Osteoblast (primary cell): ENCODE results near the gene FAM110D. TPM values are rescaled to one million over a fixed set of nuclear protein-coding genes. Genes with fewer than 3 reads are reported as not detected.

Experiments
- DNase-seq: peaks from one replicate; pipeline ENCODE4 v3.0.0; 2011; ENCODE audit warnings: low spot score, mixed read lengths; ENCODE audit not compliant: insufficient read length; ENCODE audit errors: missing footprints
- H2AFZ ChIP-seq: 2 replicates; pipeline ENCODE4 v1.6.0; 2011; ENCODE audit warnings: mild to moderate bottlenecking, low read length
- H3K27ac ChIP-seq: 2 replicates; pipeline ENCODE4 v1.5.1; 2011; ENCODE audit warnings: mild to moderate bottlenecking, low read depth, low read length, moderate library complexity
- H3K27me3 ChIP-seq: 2 replicates; pipeline ENCODE4 v1.6.0; 2012; ENCODE audit warnings: mild to moderate bottlenecking, control low read depth, inconsistent platforms, low read length, moderate library complexity; ENCODE audit not compliant: insufficient read depth
- H3K36me3 ChIP-seq: 2 replicates; pipeline ENCODE4 v1.5.1; 2011; ENCODE audit warnings: mild to moderate bottlenecking, low read length, control low read depth, moderate library complexity; ENCODE audit not compliant: insufficient read depth
- H3K4me1 ChIP-seq: 2 replicates; pipeline ENCODE4 v1.5.1; 2011; ENCODE audit warnings: mild to moderate bottlenecking, low read length, control low read depth, moderate library complexity; ENCODE audit not compliant: insufficient read depth
- H3K4me2 ChIP-seq: 2 replicates; pipeline ENCODE4 v1.6.0; 2011; ENCODE audit warnings: mild to moderate bottlenecking, low read length; ENCODE audit not compliant: insufficient read depth
- H3K4me3 ChIP-seq: fragments of 200-600 bp; sonication (generic); 3 replicates; pipeline ENCODE4 v1.5.1; 2012; ENCODE audit warnings: mild to moderate bottlenecking, low read length, inconsistent platforms; ENCODE audit not compliant: insufficient read depth
- H3K79me2 ChIP-seq: 2 replicates; pipeline ENCODE4 v1.6.0; 2012; ENCODE audit warnings: mild to moderate bottlenecking, low read length, control low read depth, inconsistent platforms; ENCODE audit not compliant: insufficient read depth
- H3K9me3 ChIP-seq: 2 replicates; pipeline ENCODE4 v1.5.1; 2011; ENCODE audit warnings: low read depth, low read length, control low read depth
- H4K20me1 ChIP-seq: 2 replicates; pipeline ENCODE4 v1.6.0; 2012; ENCODE audit warnings: mild to moderate bottlenecking, low read length, control low read depth; ENCODE audit not compliant: insufficient read depth
- CTCF ChIP-seq: IDR thresholded peaks from 2 replicates; pipeline ENCODE4 v1.5.1; 2011; ENCODE audit warnings: mild to moderate bottlenecking, low read depth, low read length, moderate library complexity; ENCODE audit errors: extremely low read depth
- total RNA-seq: library from RNA; depleted of rRNA; stranded (reverse); fragments of >200 nt; gene quantifications from 2 replicates; pipeline ENCODE4 v1.2.3, GENCODE V29; 2012

FAM110D gene
- total RNA-seq, 1 donor, result not detected

DNA sequence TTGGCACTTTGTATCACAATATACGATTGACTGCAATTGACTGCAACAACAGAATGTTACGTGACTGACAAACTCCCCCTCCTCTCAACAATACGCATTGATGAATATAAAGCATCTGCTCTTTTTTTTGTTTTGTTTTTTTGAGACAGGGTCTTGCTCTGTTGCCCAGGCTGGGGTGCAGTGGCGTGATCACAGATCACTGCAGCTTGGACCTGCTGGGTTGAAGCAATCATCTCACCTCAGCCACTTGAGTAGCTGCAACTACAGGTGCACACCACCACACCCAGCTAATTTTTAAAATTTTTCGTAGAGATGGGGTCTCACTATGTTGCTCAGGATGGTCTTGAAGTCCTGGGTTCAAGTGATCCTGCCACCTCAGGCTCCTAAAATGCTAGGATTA is 53.8 kb downstream of the FAM110D start:
- Histone ChIP-seq H3K36me3 (no peaks in the 10 kb centered on the region), H3K27me3 (peaks cover 9% of the 10 kb centered on the region), H2AFZ (no peak overlapping the region), H3K4me3 (no peak overlapping the region), H3K4me2 (no peak overlapping the region), H3K79me2 (no peaks in the 10 kb centered on the region), H4K20me1 (no peaks in the 10 kb centered on the region), H3K9me3 (no peaks in the 10 kb centered on the region), H3K27ac (no peak overlapping the region), H3K4me1 (no peaks in the 10 kb centered on the region)
- TF ChIP-seq CTCF, result no peak
- DNase-seq, result no peak

DNA sequence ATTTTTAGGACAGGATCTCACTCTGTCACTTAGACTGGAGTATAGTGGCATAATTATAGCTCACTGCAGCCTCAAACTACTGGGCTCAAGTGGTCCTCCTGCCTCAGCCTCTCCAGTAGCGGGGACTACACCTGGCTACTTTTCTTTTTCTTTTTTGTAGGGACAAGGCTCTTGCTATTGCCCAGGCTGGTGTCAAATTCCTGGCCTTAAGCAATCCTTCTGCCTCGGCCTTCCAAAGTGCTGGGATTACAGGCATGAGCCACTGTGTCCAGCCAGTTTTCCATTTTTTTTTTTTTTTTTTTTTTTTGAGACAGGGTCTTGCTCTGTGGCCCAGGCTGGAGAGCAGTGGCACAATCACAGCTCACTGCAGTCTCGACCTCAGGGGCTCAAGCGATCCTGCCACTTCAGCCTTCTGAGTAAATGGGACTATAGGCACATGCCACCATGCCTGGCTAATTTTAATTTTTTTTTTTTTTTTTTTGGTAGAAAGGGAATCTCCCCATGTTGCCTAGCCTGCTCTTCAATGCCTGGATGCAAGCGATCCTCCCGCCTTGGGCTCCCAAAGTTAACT is 54.5 kb downstream of the FAM110D start:
- no peak for DNase-seq
- no peaks in the 10 kb centered on the region for H4K20me1 ChIP-seq
- no peak overlapping the region for H2AFZ ChIP-seq
- H3K27ac ChIP-seq, result no peak overlapping the region
- H3K36me3 ChIP-seq, result no peaks in the 10 kb centered on the region
- H3K4me3 ChIP-seq, result no peak overlapping the region
- no peak overlapping the region for H3K4me2 ChIP-seq
- H3K27me3 ChIP-seq, result peaks cover 13% of the 10 kb centered on the region
- H3K4me1 ChIP-seq, result no peaks in the 10 kb centered on the region
- no peaks in the 10 kb centered on the region for H3K9me3 ChIP-seq
- no peak for TF ChIP-seq CTCF
- no peaks in the 10 kb centered on the region for H3K79me2 ChIP-seq

Other genes with a start within 250 kb of the FAM110D start
- gene PAFAH2, start 161.0 kb upstream of the FAM110D start, total RNA-seq, result 6.5 and 6.9 TPM in 2 replicates
- gene EXTL1, start 137.3 kb upstream of the FAM110D start, total RNA-seq, result 1.4 and 3.2 TPM in 2 replicates
- not detected in 2 replicates for gene SLC30A2, start 113.0 kb upstream of the FAM110D start, total RNA-seq
- under 0.01 and 0.36 TPM in 2 replicates for gene TRIM63, start 91.4 kb upstream of the FAM110D start, total RNA-seq
- gene PDIK1L, start 47.3 kb upstream of the FAM110D start, total RNA-seq, result 6.5 TPM in 2 replicates
- not detected in 2 replicates for gene C1orf232, start 9.9 kb downstream of the FAM110D start, total RNA-seq
- gene ZNF593, start 10.8 kb downstream of the FAM110D start, total RNA-seq, result 21.2 and 29.0 TPM in 2 replicates
- gene ZNF593OS, start 12.8 kb downstream of the FAM110D start, total RNA-seq, result not detected in 2 replicates
- gene CNKSR1, start 18.4 kb downstream of the FAM110D start, total RNA-seq, result under 0.01 TPM in 1 of 2 replicates, not detected in the other
- gene CATSPER4, start 31.5 kb downstream of the FAM110D start, total RNA-seq, result not detected in 2 replicates
- gene CEP85, start 75.1 kb downstream of the FAM110D start, total RNA-seq, result 8.0 and 9.1 TPM in 2 replicates
- gene SH3BGRL3, start 121.0 kb downstream of the FAM110D start, total RNA-seq, result 29.2 and 30.8 TPM in 2 replicates
- 5.8 and 6.2 TPM in 2 replicates for gene UBXN11, start 147.6 kb downstream of the FAM110D start, total RNA-seq
- not detected in 2 replicates for gene CD52, start 158.9 kb downstream of the FAM110D start, total RNA-seq
- gene CRYBG2, start 195.1 kb downstream of the FAM110D start, total RNA-seq, result not detected in 2 replicates
- gene ZNF683, start 213.7 kb downstream of the FAM110D start, total RNA-seq, result not detected in 2 replicates